ENCODE results near the gene C12orf60. TPM values are rescaled to one million over a fixed set of nuclear protein-coding genes. Genes with fewer than 3 reads are reported as not detected.
"Not testable (repeated sequence)": the region's sequence is repeated elsewhere in the genome, so short reads cannot be mapped to it uniquely, and the experiment has no call there.

C12orf60 gene, protein sequence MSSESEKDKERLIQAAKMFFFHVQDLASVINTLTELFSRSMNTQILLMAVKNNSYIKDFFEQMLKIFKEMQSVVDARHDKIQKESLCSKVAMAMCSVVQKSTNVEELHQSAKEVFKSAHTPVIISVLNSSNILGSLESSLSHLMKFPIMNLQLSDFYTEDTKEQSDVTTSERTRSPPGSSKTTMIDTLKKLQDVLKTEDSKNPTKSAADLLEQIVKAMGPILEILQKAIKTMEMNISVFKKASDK
- 1 to 10 TPM; 1.2 to 5.8 (median 3.7) TPM for total RNA-seq
- 1 to 10 TPM; 3.4 to 5.5 TPM for polyA plus RNA-seq
- long read RNA-seq, donor 1, partial matches to known transcripts: 0 of 3 reads
- long read RNA-seq, donor 1, other reads (novel, unspliced or antisense): 1 of 3 reads
- long read RNA-seq, donor 2, partial matches to known transcripts: 0 of 8 reads
- long read RNA-seq, donor 2, other reads (novel, unspliced or antisense): 6 of 8 reads
- long read RNA-seq, donor 3, partial matches to known transcripts: 0 of 2 reads
- long read RNA-seq, donor 3, other reads (novel, unspliced or antisense): 0 of 2 reads

DNA sequence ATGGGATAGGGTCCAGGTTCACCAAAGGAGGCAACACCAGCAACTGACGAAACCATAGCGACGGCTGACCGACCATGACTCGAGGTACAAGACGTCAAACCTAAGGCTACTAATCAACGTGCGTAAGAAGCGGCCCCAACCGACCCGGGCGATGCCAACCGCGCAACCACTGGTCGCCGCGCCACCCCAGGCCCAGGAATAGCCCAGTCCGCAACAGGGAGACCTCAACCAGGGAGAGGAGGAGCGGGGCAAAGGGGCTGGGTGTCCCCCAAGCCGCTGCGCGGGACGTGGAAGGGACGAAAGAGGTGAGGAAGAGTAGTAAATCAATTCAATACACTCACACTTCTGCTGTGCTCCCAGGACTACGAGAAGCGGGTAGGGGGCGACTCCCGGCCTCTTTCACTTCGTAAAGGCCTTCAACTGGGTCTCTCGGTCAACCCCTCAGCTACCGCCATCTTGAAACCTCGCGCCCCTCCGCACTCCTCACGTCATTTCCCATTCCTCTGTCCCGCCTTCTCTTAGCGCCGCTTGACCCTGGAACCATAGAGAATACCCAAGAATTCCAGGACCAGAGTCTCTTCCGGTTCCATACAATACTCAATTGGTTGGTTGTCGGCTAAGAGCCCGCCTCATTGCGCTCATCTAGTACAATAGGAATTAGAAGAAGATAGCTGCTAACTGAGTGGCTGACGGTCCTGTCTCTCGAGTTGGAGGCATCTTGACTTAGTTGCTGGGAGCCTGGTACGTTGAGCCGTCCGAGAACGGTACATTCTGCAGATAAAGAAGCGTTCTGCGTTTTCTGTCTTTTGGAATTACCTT, at the start of gene C12orf60, which contains the start of gene WBP11:
Gene C12orf60 (plus strand): TSS at position 660 of the 819 bp plus-strand sequence. CDS start 19,266 bp downstream, outside the sequence.
Gene WBP11 (minus strand): TSS at position 468 of the 819 bp plus-strand sequence. CDS start 2,095 bp downstream, outside the sequence.
- Histone ChIP-seq H3K36me3 (peaks cover 0 to 35% (median 12%) of the 10 kb centered on the region in 9 donors), H3K4me3 (peak within 1 kb of the TSS; percentile 69 to 98 (median 88)), H3K4me1 (peaks cover 0 to 31% (median 26%) of the 10 kb centered on the region in 9 donors), H3K9me3 (no peaks in the 10 kb centered on the region), H3K27ac (peak within 1 kb of the TSS; percentile 55 to 95 (median 88)), H3K27me3 (no peaks in the 10 kb centered on the region)
- ATAC-seq: peak; percentile 100
- TF ChIP-seq, protein P1, sequence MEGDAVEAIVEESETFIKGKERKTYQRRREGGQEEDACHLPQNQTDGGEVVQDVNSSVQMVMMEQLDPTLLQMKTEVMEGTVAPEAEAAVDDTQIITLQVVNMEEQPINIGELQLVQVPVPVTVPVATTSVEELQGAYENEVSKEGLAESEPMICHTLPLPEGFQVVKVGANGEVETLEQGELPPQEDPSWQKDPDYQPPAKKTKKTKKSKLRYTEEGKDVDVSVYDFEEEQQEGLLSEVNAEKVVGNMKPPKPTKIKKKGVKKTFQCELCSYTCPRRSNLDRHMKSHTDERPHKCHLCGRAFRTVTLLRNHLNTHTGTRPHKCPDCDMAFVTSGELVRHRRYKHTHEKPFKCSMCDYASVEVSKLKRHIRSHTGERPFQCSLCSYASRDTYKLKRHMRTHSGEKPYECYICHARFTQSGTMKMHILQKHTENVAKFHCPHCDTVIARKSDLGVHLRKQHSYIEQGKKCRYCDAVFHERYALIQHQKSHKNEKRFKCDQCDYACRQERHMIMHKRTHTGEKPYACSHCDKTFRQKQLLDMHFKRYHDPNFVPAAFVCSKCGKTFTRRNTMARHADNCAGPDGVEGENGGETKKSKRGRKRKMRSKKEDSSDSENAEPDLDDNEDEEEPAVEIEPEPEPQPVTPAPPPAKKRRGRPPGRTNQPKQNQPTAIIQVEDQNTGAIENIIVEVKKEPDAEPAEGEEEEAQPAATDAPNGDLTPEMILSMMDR (IDR thresholded peaks at IDR 0.05): no peak
- peak; percentile 84 to 97 for DNase-seq
- 0 to 1% methylated on average over 50 of the region's 50 CpGs for WGBS, 2 donors
- intact Hi-C loops (cut with DNase I): loop anchor here in 3 of 10 donors (2.0 to 5.0 kb wide), 2 partner anchors 28 to 39 kb away; partner anchors contain the start of gene ART4 (in 2 of the 3)

DNA sequence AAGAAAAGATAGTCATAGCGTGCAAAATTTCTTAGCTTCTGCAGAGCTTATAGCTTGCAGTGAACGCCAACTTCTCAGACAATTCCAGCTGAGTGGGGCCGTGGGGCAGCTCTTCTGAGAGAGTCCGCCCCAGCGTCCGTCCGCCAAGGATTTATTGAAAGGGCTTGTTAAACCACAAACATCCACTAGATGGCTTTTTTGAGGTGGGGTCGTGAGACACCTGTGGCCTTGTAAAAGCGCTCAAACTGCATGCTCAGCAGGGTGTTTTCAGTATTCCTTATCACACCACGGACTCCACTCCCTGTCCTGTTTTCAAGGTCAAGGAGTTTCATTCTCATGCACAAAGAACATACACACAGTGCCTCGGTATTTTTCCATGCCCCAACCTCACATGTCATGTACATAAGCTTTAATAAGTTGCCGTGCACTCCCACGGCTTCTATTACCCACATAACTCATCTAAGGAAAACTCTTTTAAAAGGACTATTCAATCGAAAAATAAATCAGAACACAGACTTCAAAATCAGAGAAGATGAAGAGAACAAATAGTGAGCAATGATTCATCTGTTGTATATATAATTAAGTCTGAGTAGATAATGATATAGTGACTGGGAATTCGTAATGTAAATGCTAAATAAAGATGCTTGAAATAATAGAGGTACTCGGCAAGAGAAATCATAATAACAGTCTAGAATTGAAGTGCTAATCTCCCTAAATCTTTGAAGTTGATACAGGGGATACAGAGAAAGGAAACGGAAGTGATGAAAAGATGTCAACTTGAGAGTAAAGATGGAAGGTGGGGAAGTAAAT, 46.9 kb upstream of the C12orf60 start:
- no peak for ATAC-seq
- DNase-seq: no peak
- Histone ChIP-seq H3K4me3 (no peak overlapping the region), H3K36me3 (no peaks in the 10 kb centered on the region), H3K4me1 (no peaks in the 10 kb centered on the region), H3K27me3 (no peaks in the 10 kb centered on the region), H3K9me3 (peaks cover 0 to 11% (median 0%) of the 10 kb centered on the region in 11 donors), H3K27ac (no peak overlapping the region)
- intact Hi-C loops (cut with DNase I): no loop called here
- WGBS, 2 donors: 41 to 50% methylated on average over 17 of the region's 17 CpGs
- TF ChIP-seq, protein P1 (IDR thresholded peaks at IDR 0.05): peak in 7 of 9 donors; percentile 22 to 40 (median 23)

DNA sequence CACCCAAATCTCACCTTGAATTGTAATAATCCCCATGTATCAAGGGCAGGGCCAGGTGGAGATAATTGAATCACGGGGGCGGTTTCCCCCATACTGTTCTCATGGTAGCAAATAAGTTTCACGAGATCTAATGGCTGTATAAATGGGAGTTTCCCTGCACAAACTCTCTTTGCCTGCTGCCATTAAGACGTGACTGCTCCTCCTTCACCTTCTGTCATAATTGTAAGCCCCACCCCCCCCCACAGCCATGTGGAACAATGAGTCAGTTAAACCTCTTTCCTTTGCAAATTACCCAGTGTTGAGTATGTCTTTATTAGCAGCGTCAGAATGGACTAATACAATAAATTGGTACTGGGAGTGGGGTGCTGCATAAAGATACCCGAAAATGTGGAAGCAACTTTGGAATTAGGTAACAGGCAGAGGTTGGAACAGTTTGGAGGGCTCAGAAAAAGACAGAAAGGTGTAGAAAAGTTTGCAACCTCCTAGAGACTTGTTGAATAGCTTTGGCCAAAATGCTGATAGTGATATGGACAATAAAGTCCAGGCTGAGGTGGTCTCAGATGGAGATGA, 43.7 kb upstream of the C12orf60 start:
- H3K9me3 ChIP-seq: peaks cover 0 to 11% (median 0%) of the 10 kb centered on the region in 11 donors
- ATAC-seq; intact Hi-C loops (cut with DNase I); H3K36me3 ChIP-seq; DNase-seq; H3K27me3 ChIP-seq; H3K27ac ChIP-seq; H3K4me3 ChIP-seq; H3K4me1 ChIP-seq: not testable (repeated sequence)
- 95% methylated on average over 6 of the region's 6 CpGs for WGBS, 2 donors

DNA sequence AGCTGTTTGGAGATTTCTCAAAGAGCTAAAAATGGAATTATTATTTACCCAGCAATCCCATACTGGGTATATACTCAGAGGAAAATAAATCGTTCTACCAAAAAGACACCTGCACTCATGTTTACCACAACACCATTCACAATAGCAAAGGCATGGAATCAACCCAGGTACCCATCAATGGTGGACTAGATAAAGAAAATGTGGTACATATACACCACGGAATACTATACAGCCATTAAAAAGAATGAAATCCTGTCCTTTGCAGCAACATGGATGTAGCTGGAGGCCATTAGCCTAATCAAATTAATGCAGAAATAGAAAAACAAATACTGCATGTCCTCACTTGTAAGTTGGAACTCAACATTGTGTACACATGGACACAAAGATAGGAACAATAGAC, 38.1 kb upstream of the C12orf60 start:
- WGBS, 2 donors: 95 to 97% methylated on average over 2 of the region's 2 CpGs
- Histone ChIP-seq H3K4me1 (peaks cover 0 to 24% (median 13%) of the 10 kb centered on the region in 9 donors), H3K36me3 (peaks cover 0 to 21% (median 0%) of the 10 kb centered on the region in 9 donors), H3K27ac (no peak overlapping the region), H3K27me3 (no peaks in the 10 kb centered on the region), H3K4me3 (no peak overlapping the region), H3K9me3 (peaks cover 0 to 18% (median 5%) of the 10 kb centered on the region in 11 donors)
- DNase-seq (no peak), ATAC-seq (no peak)
- intact Hi-C loops (cut with DNase I): no loop called here
- TF ChIP-seq, protein P1 (IDR thresholded peaks at IDR 0.05): no peak

DNA sequence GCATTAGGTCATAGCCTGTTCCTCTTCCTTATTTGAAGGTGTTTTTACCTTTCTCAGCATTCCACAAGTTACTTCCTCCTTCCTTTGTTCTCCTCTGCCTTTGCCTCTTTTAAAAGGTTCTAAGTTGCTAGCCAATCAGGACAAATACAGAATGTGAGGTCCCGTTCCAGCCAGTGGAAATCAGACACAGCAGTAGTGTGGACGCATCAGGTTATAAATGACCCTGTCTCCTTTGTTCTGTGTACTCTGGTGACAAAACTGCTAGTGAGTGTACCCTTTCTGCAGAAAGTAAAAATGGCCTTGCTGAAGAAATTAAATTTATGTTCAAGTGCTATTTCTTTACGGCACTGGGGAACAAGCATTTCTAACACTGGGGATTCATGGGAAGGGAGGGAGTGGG, 37.5 kb upstream of the C12orf60 start:
- Histone ChIP-seq H3K36me3 (peaks cover 0 to 21% (median 0%) of the 10 kb centered on the region in 9 donors), H3K4me1 (peaks cover 0 to 24% (median 14%) of the 10 kb centered on the region in 9 donors), H3K9me3 (peaks cover 0 to 16% (median 5%) of the 10 kb centered on the region in 11 donors)
- WGBS, 2 donors: 94 to 97% methylated on average over 3 of the region's 3 CpGs
- H3K27ac ChIP-seq; H3K27me3 ChIP-seq; DNase-seq; H3K4me3 ChIP-seq; ATAC-seq; intact Hi-C loops (cut with DNase I): not testable (repeated sequence)
